Esophagus muscularis mucosa (tissue), 4 donors: Measurements from ENCODE around the gene PSMD13.

Experiments used
- CTCF ChIP-seq, 3 experiments: fragments of 200-600 bp in 2 of 3; fragments of 450-650 bp in 1 of 3; sonication (generic) in 2 of 3; IDR thresholded peaks; one replicate each; pipeline ENCODE4 v1.5.1; 2017 to 2019; ENCODE audit warnings: antibody characterized with exemption in 3 of 3, mild to moderate bottlenecking in 2 of 3, moderate library complexity in 1 of 3
- EP300 ChIP-seq: sonication (generic); formaldehyde crosslinking; IDR thresholded peaks from one replicate; pipeline ENCODE4 v1.6.1; 2017; ENCODE audit warnings: antibody characterized with exemption
- POLR2A ChIP-seq: fragments of 450-650 bp; IDR thresholded peaks from one replicate; pipeline ENCODE4 v1.6.1; 2017; ENCODE audit warnings: antibody characterized with exemption, moderate library complexity, mild to moderate bottlenecking, low read depth

GRCh38 chr11:210803-211180 is 26.0 kb upstream of the PSMD13 start:
- no peak for TF ChIP-seq CTCF (IDR thresholded peaks at IDR 0.05)
- no peak for TF ChIP-seq POLR2A
- no peak for TF ChIP-seq EP300
